Mucosa of descending colon (tissue), 3 donors: ENCODE measurements around the gene RESP18. TPM values are rescaled to one million over a fixed set of nuclear protein-coding genes. Genes with fewer than 3 reads are reported as not detected.
A peak's percentile ranks its signal among the peaks of the same experiment; 100 is the strongest.

Experiments used
- ATAC-seq: fragments of 200-7000 bp; cut with Tn5 transposase; one replicate; pipeline ENCODE4 v1.9.1; 2020; ENCODE audit warnings: mild to moderate bottlenecking, moderate library complexity
- DNase-seq, 3 donors: peaks; one replicate each; pipeline ENCODE4 v3.0.0-alpha.2; 2020
- H3K36me3 ChIP-seq: fragments of 200-600 bp; one replicate; pipeline ENCODE4 v1.8.0; 2021; ENCODE audit warnings: low read depth, mild to moderate bottlenecking
- H3K4me1 ChIP-seq: fragments of 200-600 bp; one replicate; pipeline ENCODE4 v1.8.0; 2021; ENCODE audit warnings: low read depth, mild to moderate bottlenecking
- H3K4me3 ChIP-seq: fragments of 200-600 bp; one replicate; pipeline ENCODE4 v1.8.0; 2021; ENCODE audit warnings: mild to moderate bottlenecking
- H3K9me3 ChIP-seq: fragments of 200-600 bp; one replicate; pipeline ENCODE4 v1.8.0; 2021; ENCODE audit warnings: mild to moderate bottlenecking
- intact Hi-C, 2 donors: fragments of 100-400 bp; cut with DNase I in 1 of 2; cut with micrococcal nuclease in 1 of 2; formaldehyde crosslinking; loops; one replicate each; pipeline versions ENCODE4 v1.11.0 to v1.11.1; 2022; cut with DNase I, micrococcal nuclease
- total RNA-seq, 3 donors: library from RNA; stranded (reverse); fragmentation: NEBNext Ultra II Directional in 2 of 3; extraction: Animal tissue kit (Norgen Biotek cat#: 25700) in 2 of 3; gene quantifications; one replicate each; pipeline versions ENCODE4 v1.2.1 to v1.2.4, GENCODE V29; 2021 to 2023
- TF ChIP-seq, protein P1 (sequence below): fragments of 200-600 bp; IDR thresholded peaks from one replicate; pipeline ENCODE4 v1.8.0; 2022; ENCODE audit warnings: antibody characterized with exemption, mild to moderate bottlenecking
- donor health status: DM: no; HTN: no; CAD: no; lungs with moderate emphysema.
- donor health status: DM: no; HTN: no; CAD: no.
- donor health status: DM: no; HTN: yes; CAD: no.

RESP18 gene
- total RNA-seq, 3 donors from 2014 or later, result not detected

DNA sequence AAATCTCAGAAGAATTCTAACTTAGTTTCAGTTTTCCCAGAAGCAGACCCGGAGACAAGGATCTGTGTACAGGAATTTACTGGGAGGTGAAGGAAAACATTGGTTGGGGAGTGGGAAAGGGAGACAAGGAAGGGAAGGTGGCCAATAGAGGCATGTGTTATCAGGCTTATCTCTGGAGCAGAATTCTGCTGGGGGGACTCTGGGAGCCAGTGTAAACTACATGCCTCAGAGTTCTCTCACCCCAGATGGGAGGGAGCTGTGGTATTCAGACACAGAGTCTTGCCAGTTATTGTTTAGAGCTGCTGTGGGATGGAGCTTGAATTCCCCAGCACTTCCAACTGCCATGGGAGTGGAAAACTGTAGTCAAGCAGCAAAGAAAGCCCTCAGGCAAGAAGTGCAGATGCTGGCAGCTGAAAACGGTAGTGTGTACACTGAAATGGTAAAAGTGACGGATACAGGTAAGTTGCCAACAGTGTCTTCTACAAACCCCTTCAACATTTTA, 36.2 kb upstream of the RESP18 start:
- Histone ChIP-seq H3K4me1 (peaks cover 8% of the 10 kb centered on the region), H3K9me3 (no peaks in the 10 kb centered on the region), H3K36me3 (no peaks in the 10 kb centered on the region), H3K4me3 (no peak overlapping the region)
- TF ChIP-seq, protein P1, sequence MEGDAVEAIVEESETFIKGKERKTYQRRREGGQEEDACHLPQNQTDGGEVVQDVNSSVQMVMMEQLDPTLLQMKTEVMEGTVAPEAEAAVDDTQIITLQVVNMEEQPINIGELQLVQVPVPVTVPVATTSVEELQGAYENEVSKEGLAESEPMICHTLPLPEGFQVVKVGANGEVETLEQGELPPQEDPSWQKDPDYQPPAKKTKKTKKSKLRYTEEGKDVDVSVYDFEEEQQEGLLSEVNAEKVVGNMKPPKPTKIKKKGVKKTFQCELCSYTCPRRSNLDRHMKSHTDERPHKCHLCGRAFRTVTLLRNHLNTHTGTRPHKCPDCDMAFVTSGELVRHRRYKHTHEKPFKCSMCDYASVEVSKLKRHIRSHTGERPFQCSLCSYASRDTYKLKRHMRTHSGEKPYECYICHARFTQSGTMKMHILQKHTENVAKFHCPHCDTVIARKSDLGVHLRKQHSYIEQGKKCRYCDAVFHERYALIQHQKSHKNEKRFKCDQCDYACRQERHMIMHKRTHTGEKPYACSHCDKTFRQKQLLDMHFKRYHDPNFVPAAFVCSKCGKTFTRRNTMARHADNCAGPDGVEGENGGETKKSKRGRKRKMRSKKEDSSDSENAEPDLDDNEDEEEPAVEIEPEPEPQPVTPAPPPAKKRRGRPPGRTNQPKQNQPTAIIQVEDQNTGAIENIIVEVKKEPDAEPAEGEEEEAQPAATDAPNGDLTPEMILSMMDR, result no peak
- DNase-seq, result no peak
- ATAC-seq, result peak; percentile 41
- intact Hi-C loops, result no loop called here

DNA sequence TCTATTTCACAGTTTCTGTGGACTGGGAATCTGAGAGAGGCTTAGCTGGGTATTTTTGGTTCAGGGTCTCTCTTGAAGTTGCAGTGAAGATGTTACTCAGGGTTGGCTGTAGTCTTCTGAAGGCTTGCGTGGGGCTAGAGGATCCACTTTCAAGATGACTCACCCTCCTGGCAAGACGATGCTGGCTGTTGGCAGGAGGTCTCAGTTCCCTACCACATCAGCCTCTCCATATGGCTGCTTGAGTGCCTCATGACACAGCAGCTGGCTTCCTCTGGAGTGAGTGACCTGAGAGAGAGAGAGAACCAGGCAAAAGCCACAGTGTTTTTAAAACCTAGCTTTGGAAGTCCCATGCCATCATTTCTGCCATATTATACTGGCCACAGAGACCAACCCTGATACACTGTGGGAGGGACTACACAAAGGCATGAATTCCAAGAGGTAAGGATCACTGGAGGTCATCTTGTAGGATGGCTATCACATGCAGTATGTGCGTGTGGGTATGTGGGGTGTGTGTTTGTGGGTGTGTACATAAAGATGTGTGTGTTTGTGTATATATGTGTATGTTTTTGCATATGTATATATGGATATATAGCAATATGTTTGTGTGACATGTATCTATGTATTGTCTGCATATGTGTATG, 30.1 kb upstream of the RESP18 start:
- H3K36me3 ChIP-seq, result no peaks in the 10 kb centered on the region
- H3K4me1 ChIP-seq, result peaks cover 4% of the 10 kb centered on the region
- H3K4me3 ChIP-seq, result no peak overlapping the region
- intact Hi-C loops, result no loop called here
- DNase-seq (peak; percentile 42 to 64 (median 56)), ATAC-seq (peak; percentile 73)
- no peaks in the 10 kb centered on the region for H3K9me3 ChIP-seq
- TF ChIP-seq, protein P1, result no peak

- TF ChIP-seq, protein P1, result no peak
- H3K4me3 ChIP-seq, result no peak overlapping the region
- intact Hi-C loops, result no loop called here
- H3K9me3 ChIP-seq, result no peaks in the 10 kb centered on the region
- ATAC-seq, result no peak
- peaks cover 4% of the 10 kb centered on the region for H3K4me1 ChIP-seq
- H3K36me3 ChIP-seq, result no peaks in the 10 kb centered on the region
- no peak for DNase-seq
Observed at GRCh38 chr2:219362072-219362471, 29.5 kb upstream of the RESP18 start.

- DNase-seq, result no peak
Observed at GRCh38 chr2:219358170-219359075, 25.9 kb upstream of the RESP18 start.

DNA sequence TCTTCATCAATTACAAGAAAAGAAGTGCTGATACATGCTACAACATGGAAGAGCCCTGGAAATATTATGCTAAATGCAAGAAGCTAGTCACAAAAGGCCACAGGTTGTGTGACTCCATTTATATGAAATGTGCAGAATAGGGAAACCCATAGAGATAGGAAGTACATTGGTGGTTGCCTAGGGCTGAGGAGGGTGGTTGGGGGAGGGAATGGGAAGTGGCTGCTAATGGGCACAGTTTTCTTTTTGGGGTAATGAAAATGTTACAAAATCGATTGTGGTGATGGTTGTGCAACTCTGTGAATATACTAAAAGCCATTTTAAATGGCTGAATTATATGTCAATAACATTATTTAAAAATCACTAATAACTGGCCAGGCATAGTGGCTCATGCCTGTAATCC, 24.3 kb upstream of the RESP18 start:
- TF ChIP-seq, protein P1, result no peak
- no peak for ATAC-seq

More at GRCh38 chr2:219358170-219359075, 25.9 kb upstream of the RESP18 start:
- no peaks in the 10 kb centered on the region for H3K36me3 ChIP-seq
- H3K9me3 ChIP-seq, result no peaks in the 10 kb centered on the region
- TF ChIP-seq, protein P1, result no peak
- no peak for ATAC-seq
- peaks cover 4% of the 10 kb centered on the region for H3K4me1 ChIP-seq
- no peak overlapping the region for H3K4me3 ChIP-seq
- intact Hi-C loops, result no loop called here

More for the DNA sequence above, 24.3 kb upstream of the RESP18 start:
- Histone ChIP-seq H3K9me3 (no peaks in the 10 kb centered on the region), H3K4me3 (no peak overlapping the region), H3K36me3 (no peaks in the 10 kb centered on the region), H3K4me1 (peaks cover 4% of the 10 kb centered on the region)
- no peak for DNase-seq
- intact Hi-C loops, result no loop called here
